TTC549 (cell line): ENCODE measurements around the gene ARSD.

Source experiments
- FAIRE-seq: peaks from 2 replicates; lab custom pipeline; 2012; peaks lifted over from hg19 to GRCh38; lab: Jason Lieb, UNC

Gene ARSD

DNA sequence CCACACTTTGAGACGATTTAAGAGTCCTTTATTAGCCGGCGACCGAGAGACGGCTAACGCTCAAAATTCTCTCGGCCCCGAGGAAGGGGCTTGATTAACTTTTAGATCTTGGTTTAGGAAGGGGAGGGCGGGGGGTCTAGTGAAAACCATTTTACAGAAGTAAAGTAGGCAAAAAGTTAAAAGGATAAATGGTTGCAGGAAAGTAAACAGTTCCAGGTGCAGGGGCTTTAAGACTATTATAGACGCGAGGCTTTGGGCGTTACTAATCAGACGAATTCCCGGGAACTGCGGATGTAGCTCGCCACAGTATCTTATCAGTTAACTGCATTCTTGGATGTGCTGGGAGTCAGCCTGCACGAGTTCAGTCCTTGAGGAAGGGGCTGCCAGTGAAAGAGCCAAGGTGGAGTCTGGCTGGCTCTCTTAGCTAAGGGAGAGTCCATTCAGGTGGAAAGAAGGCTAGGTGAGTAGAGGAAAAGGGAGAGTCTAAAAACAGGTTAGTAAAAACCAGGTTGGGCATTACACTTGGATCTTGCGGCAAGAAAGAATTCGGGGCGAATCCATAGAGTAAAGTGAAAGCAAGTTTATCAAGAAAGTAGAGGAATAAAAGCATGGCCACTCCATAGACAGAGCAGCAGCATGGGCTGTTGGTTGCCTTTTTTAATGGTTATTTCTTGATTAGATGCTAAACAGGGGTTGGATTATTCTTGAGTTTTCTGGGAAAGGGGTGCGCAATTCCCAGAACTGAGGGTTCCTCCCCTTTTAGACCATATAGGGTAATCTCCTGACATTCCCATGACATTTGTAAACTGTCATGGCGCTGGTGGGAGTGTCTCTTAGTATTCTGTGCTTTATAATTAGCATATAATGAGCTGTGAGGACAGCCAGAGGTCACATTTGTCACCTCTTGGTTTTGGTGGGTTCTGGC lies 38.3 kb downstream of the ARSD start:
- peak; percentile 89 for FAIRE-seq

- FAIRE-seq = peak; percentile 94
Observed at GRCh38 chrX:2889706-2890490, 39.2 kb downstream of the ARSD start.

DNA sequence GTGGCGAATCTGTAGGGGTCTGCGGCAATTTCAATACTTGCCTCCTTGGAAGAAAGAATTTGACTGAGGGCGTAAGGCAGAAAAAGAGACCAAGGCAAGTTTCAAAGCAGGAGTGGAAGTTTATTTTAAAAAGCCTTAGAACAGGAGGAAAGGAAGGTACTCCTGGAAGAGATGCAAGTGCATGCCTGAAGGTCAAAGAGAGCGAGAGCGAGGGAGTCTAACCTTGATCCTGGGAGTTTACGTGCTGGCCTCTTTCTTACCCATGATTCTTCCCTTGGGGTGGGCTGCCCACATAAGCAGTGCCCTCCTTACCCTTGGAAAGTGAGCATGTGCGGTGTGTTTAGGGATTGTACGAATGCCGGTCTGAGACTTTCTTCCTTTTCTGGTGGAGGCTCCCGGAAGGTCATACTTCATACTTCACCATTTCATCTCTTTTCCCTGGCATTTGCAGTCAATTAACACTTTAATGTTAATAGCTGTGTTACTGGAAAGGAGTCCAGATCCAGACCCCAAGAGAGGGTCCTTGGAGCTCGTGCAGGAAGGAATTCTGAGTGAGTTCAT lies 40.0 kb downstream of the ARSD start:
- FAIRE-seq = peak; percentile 45

DNA sequence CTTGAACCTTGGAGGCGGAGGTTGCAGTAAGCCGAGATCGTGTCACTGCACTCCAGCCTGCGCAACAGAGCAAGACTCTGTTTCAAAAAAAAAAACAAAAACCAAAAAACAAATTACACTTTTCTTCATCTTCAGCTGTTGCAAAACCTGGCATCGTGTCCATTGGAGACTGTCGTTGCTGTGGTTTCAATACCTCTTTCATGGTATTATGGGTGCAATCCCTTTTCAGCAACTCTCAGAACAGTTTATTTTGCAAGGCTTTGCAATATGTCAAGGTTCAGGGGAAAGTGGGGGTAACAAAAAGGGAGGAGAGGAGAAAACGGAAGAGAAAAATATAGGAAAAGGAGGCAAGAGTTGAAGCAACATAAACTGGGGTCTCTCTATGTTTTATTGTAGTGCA lies 40.8 kb downstream of the ARSD start:
- peak; percentile 26 for FAIRE-seq

DNA sequence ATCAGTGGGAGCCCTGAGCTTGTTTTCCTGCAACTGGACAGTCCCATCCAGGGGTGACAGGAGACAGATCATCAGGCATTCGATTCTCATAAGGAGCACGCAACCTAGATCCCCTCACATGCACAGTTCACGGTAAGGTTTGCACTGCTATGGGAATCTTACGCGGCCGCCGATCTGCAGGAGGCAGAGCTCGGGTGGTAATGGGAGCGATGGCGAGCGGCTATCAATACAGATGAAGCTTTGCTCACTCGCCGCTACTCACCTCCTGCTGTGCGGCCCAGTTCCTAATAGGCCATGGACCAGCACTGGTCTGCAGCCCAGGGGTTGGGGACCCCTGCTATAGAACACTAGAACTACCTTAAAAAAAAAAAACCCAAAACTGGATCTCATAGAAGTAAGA lies 45.4 kb downstream of the ARSD start:
- FAIRE-seq = no peak

DNA sequence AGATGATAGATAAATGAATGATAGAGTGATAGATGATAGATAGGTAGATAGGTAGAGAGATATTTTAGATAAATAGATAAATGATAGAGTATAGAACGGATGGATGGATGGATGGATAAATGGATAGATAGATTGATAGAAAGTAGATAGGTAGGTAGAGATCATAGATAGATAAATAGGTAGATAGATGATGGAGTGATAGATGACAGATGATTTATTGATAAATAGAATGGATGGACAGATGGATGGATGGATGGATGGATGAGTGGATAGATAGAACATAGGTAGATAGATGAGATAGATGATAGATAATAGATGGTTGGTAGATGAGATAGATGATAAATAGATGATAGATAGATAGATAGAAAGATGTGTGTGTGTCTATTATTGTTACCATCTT lies 49.5 kb downstream of the ARSD start:
- no peak for FAIRE-seq

DNA sequence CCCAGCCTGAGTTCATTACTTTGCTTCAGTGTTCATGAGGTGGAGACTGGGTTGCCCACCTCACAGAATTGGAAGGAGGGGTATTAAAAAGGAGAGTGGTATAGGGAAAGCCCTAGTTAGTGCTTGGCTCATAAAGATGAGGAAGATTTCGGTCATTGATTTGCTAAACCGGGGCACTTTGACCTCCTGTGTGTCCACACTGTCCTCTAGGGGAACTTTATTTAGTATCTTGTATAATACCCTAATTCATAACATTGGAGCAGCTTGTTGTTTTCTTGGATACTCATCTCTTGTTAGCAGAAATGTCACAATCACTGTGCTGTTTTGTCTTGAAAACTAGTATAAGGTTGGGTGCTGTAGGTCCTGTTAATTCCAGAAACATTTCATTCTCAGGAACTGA lies 50.6 kb downstream of the ARSD start:
- no peak for FAIRE-seq

GRCh38 chrX:2875798-2876399 lies 53.2 kb downstream of the ARSD start:
- peak; percentile 76 for FAIRE-seq

DNA sequence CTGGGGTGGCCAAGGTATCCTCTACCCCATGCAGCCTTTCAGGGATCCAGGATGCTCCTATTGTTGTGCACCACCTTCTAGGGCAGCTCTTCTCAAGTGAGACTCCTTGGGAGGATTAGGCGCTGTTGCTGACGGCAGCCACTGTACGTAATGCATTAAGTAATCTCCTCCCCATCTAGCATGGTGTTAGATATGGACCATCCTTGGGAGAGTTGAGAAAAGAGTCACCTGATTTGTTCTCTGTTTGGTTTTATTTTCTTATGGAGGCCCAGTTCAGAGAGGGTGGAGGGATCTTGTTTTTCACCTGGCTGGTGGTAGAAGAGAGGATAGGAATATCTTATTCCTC lies 54.0 kb downstream of the ARSD start:
- no peak for FAIRE-seq

GRCh38 chrX:2874222-2875135 lies 54.7 kb downstream of the ARSD start:
- FAIRE-seq = no peak

DNA sequence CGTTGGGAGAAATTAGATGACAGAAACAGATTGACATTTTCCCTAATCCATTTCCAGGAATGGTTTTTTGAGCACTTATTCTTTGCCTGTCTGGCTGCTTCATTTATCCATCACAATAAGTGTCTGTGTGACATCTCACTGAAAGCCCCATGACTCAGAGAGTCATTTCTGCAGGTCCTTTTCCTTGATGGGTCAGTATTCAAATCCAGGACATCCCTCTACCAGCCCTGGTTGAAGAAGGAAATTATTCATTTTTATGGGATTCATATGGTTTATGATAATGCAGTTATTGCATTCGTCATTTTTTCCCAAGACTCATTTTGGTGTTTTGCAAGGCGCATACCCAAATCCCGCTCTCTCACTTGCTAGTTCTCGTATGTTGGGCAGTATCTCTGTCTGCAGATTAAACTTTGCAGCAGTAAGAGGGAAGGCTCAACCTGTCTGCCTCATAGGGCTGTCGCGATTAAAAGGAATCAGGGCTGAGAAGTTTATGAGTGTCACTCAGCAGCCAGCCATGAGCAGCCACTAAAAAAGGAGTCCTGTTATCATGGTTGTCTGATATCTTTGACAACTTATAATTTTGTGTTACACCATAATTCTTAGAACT lies 56.4 kb downstream of the ARSD start:
- peak; percentile 83 for FAIRE-seq

GRCh38 chrX:2871831-2872230 lies 57.3 kb downstream of the ARSD start:
- no peak for FAIRE-seq

- FAIRE-seq = peak; percentile 46
Observed at GRCh38 chrX:2870650-2871049, 58.5 kb downstream of the ARSD start.

DNA sequence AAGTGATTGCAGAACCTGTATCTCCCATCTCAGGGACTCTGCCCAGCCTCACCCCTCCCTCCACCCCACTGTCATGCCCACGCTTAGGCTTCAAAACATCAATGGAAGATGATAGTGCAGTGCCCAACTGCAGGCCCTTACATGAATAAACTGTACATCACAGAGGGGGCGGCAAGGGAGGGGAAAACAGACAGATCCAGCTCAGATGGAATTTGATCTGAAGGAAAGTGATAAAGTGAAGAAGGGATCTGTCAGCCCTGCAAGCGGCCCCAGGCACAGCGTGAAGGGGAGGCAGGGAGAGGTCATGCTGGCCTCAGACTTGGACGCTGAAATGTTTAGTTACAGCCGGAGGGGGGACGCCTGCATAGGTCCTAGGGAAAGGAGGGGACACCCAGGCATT lies 61.9 kb downstream of the ARSD start:
- no peak for FAIRE-seq

GRCh38 chrX:2863646-2864045 lies 65.5 kb downstream of the ARSD start:
- FAIRE-seq = peak; percentile 13

DNA sequence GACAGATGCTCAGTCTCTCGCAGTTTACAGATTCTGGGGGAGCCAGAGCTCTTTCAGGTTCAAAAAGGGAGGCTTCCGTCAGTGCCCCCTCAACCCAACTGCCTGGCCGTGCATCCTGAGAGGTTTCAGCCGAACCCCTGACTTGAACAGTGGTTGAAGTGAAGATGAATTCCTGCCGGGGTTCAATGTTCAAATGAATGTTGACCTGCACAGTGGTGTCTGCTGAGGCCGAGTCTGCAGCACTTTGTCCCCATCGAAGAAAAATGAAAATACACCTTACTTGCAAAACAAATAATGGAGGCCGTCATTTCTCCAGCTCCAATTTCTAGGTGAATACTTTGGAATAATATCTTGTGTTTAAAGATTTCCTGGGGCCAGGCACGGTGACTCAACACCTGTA lies 66.7 kb downstream of the ARSD start:
- FAIRE-seq = no peak

DNA sequence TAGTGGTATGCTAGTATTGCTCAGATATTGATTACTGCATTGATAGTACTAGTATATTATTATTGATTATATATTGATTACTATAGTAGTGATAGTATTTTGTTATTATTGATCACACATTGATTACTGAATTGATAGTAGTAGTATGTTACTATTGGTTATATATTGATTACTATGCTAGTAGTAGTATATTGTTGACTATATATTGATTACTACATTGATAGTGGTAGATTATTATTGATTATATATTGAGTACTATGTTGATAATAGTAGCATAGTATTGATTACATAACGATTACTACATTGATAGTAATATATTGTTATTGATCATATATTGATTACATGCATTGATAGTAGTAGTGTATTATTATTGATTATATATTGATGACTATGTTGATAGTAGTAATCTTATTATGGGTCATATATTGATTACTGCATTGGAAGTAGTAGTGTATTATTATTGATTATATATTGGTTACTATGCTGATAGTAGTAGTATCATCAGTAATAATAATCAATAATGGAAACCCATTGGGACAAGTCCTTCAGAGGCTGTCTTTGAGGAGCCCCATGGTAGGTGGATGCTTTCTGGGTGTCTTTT lies 69.8 kb downstream of the ARSD start:
- FAIRE-seq = peak; percentile 47

DNA sequence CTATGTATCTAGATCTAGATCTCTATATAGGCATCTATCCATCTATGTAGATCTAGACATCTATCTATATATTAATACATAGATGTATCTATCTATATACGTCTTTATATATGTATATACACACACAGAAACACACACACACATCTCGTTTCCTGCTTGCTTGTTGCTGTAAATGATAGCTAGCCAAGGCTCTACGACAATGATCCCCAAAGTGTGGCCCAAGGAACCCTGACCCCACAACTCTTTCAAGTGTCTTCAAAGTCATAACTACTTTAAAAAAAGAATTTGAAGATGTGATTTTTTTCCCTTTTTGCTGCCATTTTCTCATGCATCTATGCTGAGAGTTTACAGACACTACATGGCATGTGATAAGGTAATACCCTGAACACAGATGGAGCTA lies 71.6 kb downstream of the ARSD start:
- no peak for FAIRE-seq

DNA sequence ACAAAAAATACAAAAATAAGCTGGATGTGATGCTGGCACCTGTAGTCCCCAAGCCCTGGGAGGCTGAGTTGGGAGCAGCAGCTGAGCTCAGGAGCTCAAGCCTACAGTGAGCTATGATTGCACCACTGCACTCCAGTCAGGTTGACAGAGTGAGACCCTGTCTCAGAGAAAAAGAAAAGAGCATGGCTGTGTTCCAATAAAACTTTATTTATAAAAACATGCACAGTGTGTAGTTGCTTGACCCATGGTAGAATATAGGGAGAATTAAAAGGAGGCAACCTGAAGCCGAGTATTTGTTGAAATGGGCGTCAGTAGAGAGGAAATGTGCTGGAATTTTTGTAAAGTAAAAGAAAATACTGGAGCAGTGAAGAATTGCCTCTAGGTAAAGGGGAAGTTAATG lies 73.4 kb downstream of the ARSD start:
- FAIRE-seq = no peak

DNA sequence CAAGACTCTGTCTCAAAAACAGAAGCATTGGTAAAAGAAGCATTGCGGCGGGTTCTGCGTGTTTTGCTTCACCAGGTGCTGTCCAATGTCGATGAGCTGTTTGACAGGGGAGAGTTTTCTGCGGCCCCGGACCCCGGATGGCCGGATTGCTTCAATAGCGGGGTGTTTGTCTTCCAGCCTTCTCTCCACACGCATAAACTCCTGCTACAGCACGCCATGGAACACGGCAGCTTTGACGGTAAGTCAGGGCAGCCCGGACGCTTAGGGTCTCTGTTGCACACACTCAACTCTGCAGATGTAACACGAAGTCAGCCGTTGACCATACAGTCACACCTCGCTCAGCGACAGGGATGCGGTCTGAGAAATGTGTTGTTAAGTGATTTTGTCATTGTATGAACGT lies 74.2 kb downstream of the ARSD start:
- FAIRE-seq = no peak
